Osteoblast (primary cell): Measurements from ENCODE around the gene HMG20B. TPM values are rescaled to one million over a fixed set of nuclear protein-coding genes. Genes with fewer than 3 reads are reported as not detected.

ENCODE experiments used
- DNase-seq: peaks from one replicate; pipeline ENCODE4 v3.0.0; 2011; ENCODE audit warnings: low spot score, mixed read lengths; ENCODE audit not compliant: insufficient read length; ENCODE audit errors: missing footprints
- H2AFZ ChIP-seq: 2 replicates; pipeline ENCODE4 v1.6.0; 2011; ENCODE audit warnings: mild to moderate bottlenecking, low read length
- H3K27ac ChIP-seq: 2 replicates; pipeline ENCODE4 v1.5.1; 2011; ENCODE audit warnings: mild to moderate bottlenecking, low read depth, low read length, moderate library complexity
- H3K27me3 ChIP-seq: 2 replicates; pipeline ENCODE4 v1.6.0; 2012; ENCODE audit warnings: mild to moderate bottlenecking, control low read depth, inconsistent platforms, low read length, moderate library complexity; ENCODE audit not compliant: insufficient read depth
- H3K36me3 ChIP-seq: 2 replicates; pipeline ENCODE4 v1.5.1; 2011; ENCODE audit warnings: mild to moderate bottlenecking, low read length, control low read depth, moderate library complexity; ENCODE audit not compliant: insufficient read depth
- H3K4me1 ChIP-seq: 2 replicates; pipeline ENCODE4 v1.5.1; 2011; ENCODE audit warnings: mild to moderate bottlenecking, low read length, control low read depth, moderate library complexity; ENCODE audit not compliant: insufficient read depth
- H3K4me2 ChIP-seq: 2 replicates; pipeline ENCODE4 v1.6.0; 2011; ENCODE audit warnings: mild to moderate bottlenecking, low read length; ENCODE audit not compliant: insufficient read depth
- H3K4me3 ChIP-seq: fragments of 200-600 bp; sonication (generic); 3 replicates; pipeline ENCODE4 v1.5.1; 2012; ENCODE audit warnings: mild to moderate bottlenecking, low read length, inconsistent platforms; ENCODE audit not compliant: insufficient read depth
- H3K79me2 ChIP-seq: 2 replicates; pipeline ENCODE4 v1.6.0; 2012; ENCODE audit warnings: mild to moderate bottlenecking, low read length, control low read depth, inconsistent platforms; ENCODE audit not compliant: insufficient read depth
- H3K9me3 ChIP-seq: 2 replicates; pipeline ENCODE4 v1.5.1; 2011; ENCODE audit warnings: low read depth, low read length, control low read depth
- H4K20me1 ChIP-seq: 2 replicates; pipeline ENCODE4 v1.6.0; 2012; ENCODE audit warnings: mild to moderate bottlenecking, low read length, control low read depth; ENCODE audit not compliant: insufficient read depth
- CTCF ChIP-seq: IDR thresholded peaks from 2 replicates; pipeline ENCODE4 v1.5.1; 2011; ENCODE audit warnings: mild to moderate bottlenecking, low read depth, low read length, moderate library complexity; ENCODE audit errors: extremely low read depth
- total RNA-seq: library from RNA; depleted of rRNA; stranded (reverse); fragments of >200 nt; gene quantifications from 2 replicates; pipeline ENCODE4 v1.2.3, GENCODE V29; 2012

The HMG20B gene
- total RNA-seq, 1 donor, result 65.9 TPM

DNA sequence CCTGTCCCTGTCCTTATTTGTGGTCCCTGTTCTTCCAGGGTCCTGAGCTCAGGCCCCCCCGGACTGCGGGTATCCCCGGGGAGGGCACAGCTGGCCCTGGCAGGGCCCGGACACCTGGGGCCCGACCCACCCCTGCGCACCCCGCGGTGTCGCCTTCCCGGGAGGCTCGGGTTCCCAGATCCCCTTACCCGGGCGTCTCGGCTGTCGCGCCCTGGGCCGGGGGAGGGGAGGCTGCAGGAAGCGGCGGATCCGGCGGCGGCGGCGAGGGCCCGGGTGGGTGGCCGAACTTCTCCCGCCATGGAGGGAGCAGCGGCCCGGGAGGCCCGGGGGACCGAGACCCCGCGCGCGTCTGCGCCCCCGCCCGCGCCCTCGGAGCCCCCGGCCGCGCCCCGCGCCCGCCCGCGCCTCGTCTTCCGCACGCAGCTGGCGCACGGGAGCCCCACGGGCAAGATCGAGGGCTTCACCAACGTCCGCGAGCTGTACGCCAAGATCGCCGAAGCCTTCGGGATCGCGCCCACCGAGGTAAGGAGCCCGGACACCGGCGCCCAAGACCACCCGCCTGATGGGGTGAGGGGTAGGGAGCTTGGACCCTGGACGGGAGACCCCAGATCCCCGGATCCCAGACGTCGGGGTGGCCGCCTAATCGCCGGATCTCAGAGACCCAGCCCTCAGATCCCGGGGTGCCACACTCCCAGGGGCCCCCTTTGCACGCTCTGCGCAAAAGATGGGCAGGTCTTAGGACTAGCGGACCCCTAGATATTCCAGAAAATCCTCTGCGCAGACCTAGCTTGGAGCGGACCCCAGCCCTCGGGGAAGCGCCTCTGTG is 12.8 kb downstream of the HMG20B start, which contains the start of gene GIPC3:
Gene GIPC3 (plus strand): TSS at position 178 of the 826 bp plus-strand sequence. CDS start 120 bp downstream, at position 298.
- Histone ChIP-seq H3K27ac (no peak within 1 kb of the TSS), H3K4me2 (no peak within 1 kb of the TSS), H3K36me3 (no peaks in the 10 kb centered on the region), H3K27me3 (peaks cover 22% of the 10 kb centered on the region), H3K79me2 (no peaks in the 10 kb centered on the region), H3K9me3 (no peaks in the 10 kb centered on the region), H3K4me3 (no peak within 1 kb of the TSS), H3K4me1 (peaks cover 5% of the 10 kb centered on the region), H2AFZ (no peak within 1 kb of the TSS), H4K20me1 (no peaks in the 10 kb centered on the region)
- TF ChIP-seq CTCF, result no peak
- DNase-seq, result peak; percentile 76

DNA sequence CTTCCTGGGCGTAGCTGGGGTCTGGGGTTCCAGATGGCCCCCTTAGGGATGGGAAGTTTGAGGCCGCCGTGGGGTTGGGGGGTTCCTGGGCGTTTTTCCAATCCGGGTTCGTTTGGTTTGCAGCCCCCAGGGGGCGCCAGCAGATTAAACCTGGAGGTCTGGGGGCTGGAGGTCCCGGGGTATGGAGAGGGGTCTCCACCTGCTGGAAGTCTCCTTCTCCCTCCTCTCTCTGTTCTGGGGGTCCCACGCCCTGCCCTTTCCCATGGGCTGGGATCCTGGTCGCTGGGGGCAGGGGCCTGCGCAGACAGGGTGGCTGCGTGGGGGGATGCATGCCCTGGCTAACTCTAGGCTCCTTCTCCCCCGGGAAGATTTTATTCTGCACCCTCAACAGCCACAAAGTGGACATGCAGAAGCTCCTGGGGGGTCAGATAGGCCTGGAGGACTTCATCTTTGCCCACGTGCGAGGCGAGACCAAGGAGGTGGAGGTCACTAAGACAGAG is 13.4 kb downstream of the HMG20B start:
- no peaks in the 10 kb centered on the region for H3K9me3 ChIP-seq
- no peak overlapping the region for H3K4me2 ChIP-seq
- no peaks in the 10 kb centered on the region for H3K4me1 ChIP-seq
- peak; percentile 43 for TF ChIP-seq CTCF
- no peak overlapping the region for H3K4me3 ChIP-seq
- H2AFZ ChIP-seq, result no peak overlapping the region
- H3K79me2 ChIP-seq, result no peaks in the 10 kb centered on the region
- peaks cover 22% of the 10 kb centered on the region for H3K27me3 ChIP-seq
- no peak overlapping the region for H3K27ac ChIP-seq
- no peaks in the 10 kb centered on the region for H4K20me1 ChIP-seq
- peak; percentile 76 for DNase-seq
- no peaks in the 10 kb centered on the region for H3K36me3 ChIP-seq

- Histone ChIP-seq H3K27ac (no peak overlapping the region), H2AFZ (no peak overlapping the region), H3K9me3 (no peaks in the 10 kb centered on the region), H3K27me3 (peaks cover 22% of the 10 kb centered on the region), H4K20me1 (no peaks in the 10 kb centered on the region), H3K36me3 (no peaks in the 10 kb centered on the region), H3K4me2 (no peak overlapping the region), H3K4me1 (no peaks in the 10 kb centered on the region), H3K79me2 (no peaks in the 10 kb centered on the region), H3K4me3 (no peak overlapping the region)
- TF ChIP-seq CTCF, result no peak
- peak; percentile 61 for DNase-seq
These were observed 14.1 kb downstream of the HMG20B start for GRCh38 chr19:3586707-3587346.

DNA sequence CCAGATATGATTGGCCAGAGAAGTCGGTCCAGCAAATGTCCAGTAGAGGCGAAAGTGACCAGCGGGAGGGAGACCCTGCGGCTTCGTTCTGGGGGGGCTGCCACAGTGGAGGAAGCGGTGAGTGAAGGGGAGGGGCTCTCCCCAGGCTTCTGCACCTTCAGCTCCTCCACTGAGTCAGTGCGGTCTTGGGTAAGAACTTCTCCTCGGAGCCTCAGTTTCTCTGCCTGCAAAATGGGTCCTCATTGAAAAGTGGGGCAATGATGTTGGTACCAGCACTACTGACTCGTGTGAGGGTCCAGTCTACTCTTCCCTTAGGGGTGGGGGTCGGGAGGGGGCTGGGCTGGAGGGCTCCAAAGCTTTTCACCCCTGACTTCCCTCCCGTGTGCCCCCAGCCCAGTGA is 16.7 kb downstream of the HMG20B start:
- Histone ChIP-seq H3K27me3 (peaks cover 25% of the 10 kb centered on the region), H3K36me3 (no peaks in the 10 kb centered on the region), H2AFZ (no peak overlapping the region), H3K4me1 (no peaks in the 10 kb centered on the region), H3K79me2 (no peaks in the 10 kb centered on the region), H4K20me1 (no peaks in the 10 kb centered on the region), H3K9me3 (no peaks in the 10 kb centered on the region), H3K4me3 (no peak overlapping the region), H3K4me2 (no peak overlapping the region), H3K27ac (no peak overlapping the region)
- DNase-seq, result no peak
- TF ChIP-seq CTCF, result no peak
